CD14-positive monocyte (primary cell): ENCODE data around the gene ITPR3. TPM values are rescaled to one million over a fixed set of nuclear protein-coding genes. Genes with fewer than 3 reads are reported as not detected.

Source experiments
- DNase-seq, 3 donors: peaks; one replicate each; pipeline ENCODE4 v3.0.0-alpha.2; 2011 to 2022
- H2AFZ ChIP-seq: 2 replicates; pipeline ENCODE4 v1.6.0; 2012; ENCODE audit warnings: mild to moderate bottlenecking, low read depth, low read length, inconsistent platforms; ENCODE audit not compliant: insufficient read depth, poor library complexity, severe bottlenecking
- H3K27ac ChIP-seq, 2 donors: 1 replicate in 1 of 2; 2 replicates in 1 of 2; pipeline ENCODE4 v1.5.1; 2012 to 2013; ENCODE audit warnings: low read length in 2 of 2, control low read depth in 1 of 2, inconsistent platforms in 1 of 2, low read depth in 1 of 2, mild to moderate bottlenecking in 1 of 2
- H3K27me3 ChIP-seq, 2 donors: one replicate each; pipeline versions ENCODE4 v1.6.0 to v1.6.1; 2011 to 2013; ENCODE audit warnings: low read length in 2 of 2; ENCODE audit not compliant: control insufficient read depth in 2 of 2, insufficient read depth in 2 of 2
- H3K36me3 ChIP-seq, 2 donors: replicated peaks in 1 of 2; 1 replicate in 1 of 2; 2 replicates in 1 of 2; pipeline versions ENCODE4 v1.5.1 to v1.6.1; 2012 to 2013; ENCODE audit warnings: low read length in 2 of 2, control low read depth in 1 of 2, inconsistent platforms in 1 of 2, mild to moderate bottlenecking in 1 of 2; ENCODE audit not compliant: insufficient read depth in 2 of 2, control insufficient read depth in 1 of 2
- H3K4me1 ChIP-seq, 2 donors: 1 replicate in 1 of 2; 2 replicates in 1 of 2; pipeline versions ENCODE4 v1.5.1 to v1.6.1; 2012 to 2013; ENCODE audit warnings: low read length in 2 of 2, control low read depth in 1 of 2, inconsistent platforms in 1 of 2, mild to moderate bottlenecking in 1 of 2, moderate library complexity in 1 of 2; ENCODE audit not compliant: insufficient read depth in 2 of 2, control insufficient read depth in 1 of 2
- H3K4me2 ChIP-seq: replicated peaks from 2 replicates; pipeline ENCODE3; 2012; ENCODE audit warnings: low read length, moderate library complexity, mild to moderate bottlenecking; ENCODE audit not compliant: poor library complexity, severe bottlenecking; ENCODE audit errors: extremely low read depth
- H3K4me3 ChIP-seq, 3 experiments: fragments of 200-600 bp in 1 of 3; sonication (generic) in 1 of 3; replicated peaks in 1 of 3; 1 replicate in 2 of 3; 2 replicates in 1 of 3; pipeline ENCODE4 v1.5.1; 2011 to 2013; ENCODE audit warnings: low read length in 3 of 3, mild to moderate bottlenecking in 3 of 3, control low read depth in 2 of 3, low read depth in 2 of 3, inconsistent platforms in 1 of 3, moderate library complexity in 1 of 3
- H3K79me2 ChIP-seq: 2 replicates; pipeline ENCODE4 v1.6.0; 2012; ENCODE audit warnings: mild to moderate bottlenecking, control low read depth, inconsistent platforms, low read length, moderate library complexity; ENCODE audit not compliant: insufficient read depth
- H3K9ac ChIP-seq: 2 replicates; pipeline ENCODE4 v1.6.0; 2017; ENCODE audit warnings: low read length, mild to moderate bottlenecking; ENCODE audit not compliant: insufficient read depth, poor library complexity, severe bottlenecking
- H3K9me3 ChIP-seq, 2 donors: replicated peaks in 1 of 2; 1 replicate in 1 of 2; 2 replicates in 1 of 2; pipeline versions ENCODE4 v1.5.1 to v1.6.1; 2012 to 2013; ENCODE audit warnings: low read length in 2 of 2, control low read depth in 1 of 2; ENCODE audit not compliant: control insufficient read depth in 1 of 2, insufficient read depth in 1 of 2
- H4K20me1 ChIP-seq: 2 replicates; pipeline ENCODE4 v1.6.0; 2012; ENCODE audit warnings: mild to moderate bottlenecking, low read length, control low read depth, moderate library complexity; ENCODE audit not compliant: insufficient read depth
- H3K27ac Mint-ChIP-seq, 7 donors: one replicate each; pipeline ENCODE4 v1.8.0; 2020; ENCODE audit warnings: mild to moderate bottlenecking in 7 of 7, mixed read lengths in 7 of 7, moderate library complexity in 6 of 7, inconsistent platforms in 2 of 7
- H3K27me3 Mint-ChIP-seq, 3 donors: one replicate each; pipeline ENCODE4 v1.8.0; 2021 to 2022; ENCODE audit warnings: low read depth in 3 of 3, mild to moderate bottlenecking in 3 of 3, mixed read lengths in 3 of 3, moderate library complexity in 3 of 3, inconsistent platforms in 1 of 3
- H3K36me3 Mint-ChIP-seq, 2 donors: one replicate each; pipeline ENCODE4 v1.8.0; 2020; ENCODE audit warnings: mixed read lengths in 2 of 2, inconsistent platforms in 1 of 2, mild to moderate bottlenecking in 1 of 2
- H3K4me1 Mint-ChIP-seq: one replicate; pipeline ENCODE4 v1.8.0; 2020; ENCODE audit warnings: mild to moderate bottlenecking, mixed read lengths
- H3K4me3 Mint-ChIP-seq, 2 donors: one replicate each; pipeline ENCODE4 v1.8.0; 2020; ENCODE audit warnings: mild to moderate bottlenecking in 2 of 2, mixed read lengths in 2 of 2, moderate library complexity in 1 of 2
- H3K9me3 Mint-ChIP-seq, 7 donors: one replicate each; pipeline ENCODE4 v1.8.0; 2020 to 2022; ENCODE audit warnings: mixed read lengths in 7 of 7, mild to moderate bottlenecking in 6 of 7, moderate library complexity in 6 of 7, inconsistent platforms in 2 of 7
- WGBS: methylation state at CpG from one replicate; pipeline ENCODE4 v1.1.5; 2013; ENCODE audit warnings: missing lambda C conversion rate; ENCODE audit not compliant: insufficient coverage; 5-methylcytosine and 5-hydroxymethylcytosine counted together
- intact Hi-C, 2 donors: fragments of 100-400 bp; cut with micrococcal nuclease; formaldehyde crosslinking; loops; one replicate each; pipeline versions ENCODE4 v1.15.0 to v1.15.1; 2023
- polyA plus RNA-seq, 3 donors: library from polyadenylated mRNA; depleted of rRNA in 1 of 3; unstranded in 2 of 3; stranded (reverse) in 1 of 3; fragments of 300-500 nt in 2 of 3; fragments of >200 nt in 1 of 3; fragmentation: Illumina TruSeq in 2 of 3; gene quantifications; 1 replicate in 2 of 3; 2 replicates in 1 of 3; pipeline ENCODE4 v1.2.3, GENCODE V29; 2012 to 2021
- TF ChIP-seq, protein P1 (sequence below): fragments of 200-600 bp; IDR thresholded peaks from one replicate; pipeline ENCODE4 v1.8.0; 2022; ENCODE audit warnings: antibody characterized with exemption, mild to moderate bottlenecking

ITPR3 gene
- polyA plus RNA-seq, 3 donors: 1.8 TPM; not detected in 2

DNA sequence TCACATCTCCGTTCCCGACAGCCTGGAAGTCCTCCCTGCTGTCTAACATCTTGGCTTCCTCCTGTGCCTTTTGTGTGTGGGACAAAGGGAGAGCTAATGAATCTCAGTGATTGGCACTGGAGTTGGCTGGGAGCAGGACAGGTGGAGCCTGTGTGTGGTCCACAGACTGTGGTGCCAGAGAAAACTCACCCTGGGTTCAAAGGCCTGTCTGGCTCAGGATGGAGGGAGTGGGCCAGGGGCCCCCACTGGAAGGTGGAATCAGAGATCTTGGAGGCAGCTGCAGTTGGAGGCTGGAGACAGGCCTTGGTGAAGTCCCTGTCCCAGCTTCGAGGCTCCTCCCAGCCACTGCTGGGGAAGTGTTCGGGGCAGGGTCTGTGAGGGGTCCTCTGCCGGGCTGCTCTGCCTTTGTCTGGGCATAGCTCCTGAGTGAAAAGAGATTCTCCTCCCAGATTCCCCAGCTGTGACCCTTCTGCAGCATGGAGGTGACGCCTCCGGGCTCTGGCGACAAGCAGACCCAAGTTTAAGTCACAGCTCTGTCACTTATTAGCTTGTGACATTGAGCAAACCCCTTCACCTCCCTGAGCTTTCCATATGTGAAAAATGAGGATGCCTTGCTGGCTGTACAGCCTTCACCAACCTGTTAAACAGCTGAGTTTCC is 13.9 kb upstream of the ITPR3 start:
- Histone ChIP-seq H3K27me3 (no peaks in the 10 kb centered on the region), H2AFZ (no peak overlapping the region), H3K4me2 (no peak overlapping the region), H3K9me3 (no peaks in the 10 kb centered on the region), H3K4me1 (peaks cover 13% of the 10 kb centered on the region in 2 donors), H3K27ac (no peak overlapping the region), H4K20me1 (no peaks in the 10 kb centered on the region), H3K79me2 (no peaks in the 10 kb centered on the region), H3K9ac (no peak overlapping the region), H3K4me3 (no peak overlapping the region), H3K36me3 (no peaks in the 10 kb centered on the region)
- WGBS: 92% methylated on average over 3 of the region's 8 CpGs
- Mint-ChIP-seq H3K27ac (no peak overlapping the region), H3K9me3 (peaks cover 0 to 8% (median 2%) of the 10 kb centered on the region in 7 donors), H3K36me3 (no peaks in the 10 kb centered on the region), H3K4me3 (no peak overlapping the region), H3K4me1 (peaks cover 8% of the 10 kb centered on the region), H3K27me3 (peaks cover 0 to 10% (median 1%) of the 10 kb centered on the region in 3 donors)
- intact Hi-C loops: no loop called here
- TF ChIP-seq, protein P1, sequence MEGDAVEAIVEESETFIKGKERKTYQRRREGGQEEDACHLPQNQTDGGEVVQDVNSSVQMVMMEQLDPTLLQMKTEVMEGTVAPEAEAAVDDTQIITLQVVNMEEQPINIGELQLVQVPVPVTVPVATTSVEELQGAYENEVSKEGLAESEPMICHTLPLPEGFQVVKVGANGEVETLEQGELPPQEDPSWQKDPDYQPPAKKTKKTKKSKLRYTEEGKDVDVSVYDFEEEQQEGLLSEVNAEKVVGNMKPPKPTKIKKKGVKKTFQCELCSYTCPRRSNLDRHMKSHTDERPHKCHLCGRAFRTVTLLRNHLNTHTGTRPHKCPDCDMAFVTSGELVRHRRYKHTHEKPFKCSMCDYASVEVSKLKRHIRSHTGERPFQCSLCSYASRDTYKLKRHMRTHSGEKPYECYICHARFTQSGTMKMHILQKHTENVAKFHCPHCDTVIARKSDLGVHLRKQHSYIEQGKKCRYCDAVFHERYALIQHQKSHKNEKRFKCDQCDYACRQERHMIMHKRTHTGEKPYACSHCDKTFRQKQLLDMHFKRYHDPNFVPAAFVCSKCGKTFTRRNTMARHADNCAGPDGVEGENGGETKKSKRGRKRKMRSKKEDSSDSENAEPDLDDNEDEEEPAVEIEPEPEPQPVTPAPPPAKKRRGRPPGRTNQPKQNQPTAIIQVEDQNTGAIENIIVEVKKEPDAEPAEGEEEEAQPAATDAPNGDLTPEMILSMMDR: no peak
- DNase-seq: no peak

DNA sequence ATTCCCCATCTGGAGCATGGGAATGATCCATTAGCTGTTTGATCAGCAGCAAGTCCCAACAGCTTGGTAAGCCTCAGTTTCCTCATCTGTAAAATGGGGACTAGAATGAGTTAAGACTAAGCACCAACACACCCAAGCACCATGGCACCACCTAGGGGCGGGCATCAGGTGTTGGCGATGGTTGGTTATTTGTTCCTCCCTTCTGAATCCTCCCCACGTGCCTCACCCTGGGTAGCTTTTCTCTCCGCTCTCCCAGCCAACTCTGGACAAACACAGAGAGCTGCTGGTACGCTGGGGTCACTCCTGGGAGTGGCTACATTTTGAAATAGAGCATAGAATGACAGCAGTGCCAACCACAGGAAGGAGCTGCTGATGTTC is 13.3 kb upstream of the ITPR3 start:
- Histone ChIP-seq H2AFZ (no peak overlapping the region), H3K9me3 (no peaks in the 10 kb centered on the region), H3K36me3 (no peaks in the 10 kb centered on the region), H3K9ac (no peak overlapping the region), H3K27ac (no peak overlapping the region), H3K79me2 (no peaks in the 10 kb centered on the region), H3K27me3 (no peaks in the 10 kb centered on the region), H3K4me2 (no peak overlapping the region), H3K4me3 (no peak overlapping the region), H4K20me1 (no peaks in the 10 kb centered on the region), H3K4me1 (peaks cover 13% of the 10 kb centered on the region in 2 donors)
- peaks cover 0 to 8% (median 3%) of the 10 kb centered on the region in 7 donors for H3K9me3 Mint-ChIP-seq
- peaks cover 8% of the 10 kb centered on the region for H3K4me1 Mint-ChIP-seq
- WGBS: 64% methylated on average over 2 of the region's 5 CpGs
- intact Hi-C loops: no loop called here
- peaks cover 0 to 7% (median 0%) of the 10 kb centered on the region in 3 donors for H3K27me3 Mint-ChIP-seq
- no peak overlapping the region for H3K27ac Mint-ChIP-seq
- DNase-seq: no peak
- no peaks in the 10 kb centered on the region for H3K36me3 Mint-ChIP-seq
- TF ChIP-seq, protein P1: no peak
- H3K4me3 Mint-ChIP-seq: no peak overlapping the region
